Stimulated activated CD4-positive, alpha-beta T cell treated with anti-CD3 and anti-CD28 coated beads, TNF-alpha, amount 100 ng/mL, for 24 hours (primary cell): ENCODE data around the gene ACYP2.
A peak's percentile ranks its signal among the peaks of the same experiment; 100 is the strongest.
"Not testable (repeated sequence)": the region's sequence is repeated elsewhere in the genome, so short reads cannot be mapped to it uniquely, and the experiment has no call there.

Experiments
- DNase-seq, 3 experiments: peaks; one replicate each; pipeline ENCODE4 v3.0.0-alpha.2; 2020; ENCODE audit warnings: low read depth in 3 of 3

ACYP2 gene

GRCh38 chr2:54115284-54116137 is at the start of gene ACYP2:
ACYP2 (plus strand) TSS chr2:54115615.
- DNase-seq: peak; percentile 91 to 92 (median 92)

GRCh38 chr2:54065891-54066290 is 49.5 kb upstream of the ACYP2 start:
- DNase-seq: no peak

- DNase-seq: no peak
Observed at GRCh38 chr2:54067851-54068375, 47.5 kb upstream of the ACYP2 start.

- not testable (repeated sequence) for DNase-seq
Observed at GRCh38 chr2:54072483-54072882, 42.9 kb upstream of the ACYP2 start.

- no peak for DNase-seq
Observed at GRCh38 chr2:54073796-54074195, 41.6 kb upstream of the ACYP2 start.

- no peak for DNase-seq
Observed at GRCh38 chr2:54074606-54075341, 40.6 kb upstream of the ACYP2 start.

GRCh38 chr2:54076586-54076985 is 38.8 kb upstream of the ACYP2 start:
- no peak for DNase-seq

GRCh38 chr2:54077088-54077900 is 38.1 kb upstream of the ACYP2 start:
- DNase-seq: no peak

GRCh38 chr2:54079331-54079730 is 36.1 kb upstream of the ACYP2 start:
- DNase-seq: no peak

- DNase-seq: peak in 1 of 3 experiments; percentile 23
Observed at GRCh38 chr2:54081574-54081973, 33.8 kb upstream of the ACYP2 start.

- no peak for DNase-seq
Observed at GRCh38 chr2:54083021-54083420, 32.4 kb upstream of the ACYP2 start.

- DNase-seq: no peak
Observed at GRCh38 chr2:54083445-54083844, 32.0 kb upstream of the ACYP2 start.

GRCh38 chr2:54084600-54084999 is 30.8 kb upstream of the ACYP2 start:
- no peak for DNase-seq

GRCh38 chr2:54085069-54085468 is 30.3 kb upstream of the ACYP2 start:
- DNase-seq: no peak

GRCh38 chr2:54086157-54086556 is 29.3 kb upstream of the ACYP2 start:
- no peak for DNase-seq

- DNase-seq: no peak
Observed at GRCh38 chr2:54088191-54088634, 27.2 kb upstream of the ACYP2 start.

GRCh38 chr2:54088719-54089118 is 26.7 kb upstream of the ACYP2 start:
- no peak for DNase-seq

GRCh38 chr2:54090521-54091117 is 24.8 kb upstream of the ACYP2 start:
- no peak for DNase-seq

- no peak for DNase-seq
Observed at GRCh38 chr2:54092940-54093339, 22.5 kb upstream of the ACYP2 start.

GRCh38 chr2:54095406-54095805 is 20.0 kb upstream of the ACYP2 start:
- not testable (repeated sequence) for DNase-seq

- not testable (repeated sequence) for DNase-seq
Observed at GRCh38 chr2:54096141-54096540, 19.3 kb upstream of the ACYP2 start.
